ENCODE results near the gene CSMD2.

DNA sequence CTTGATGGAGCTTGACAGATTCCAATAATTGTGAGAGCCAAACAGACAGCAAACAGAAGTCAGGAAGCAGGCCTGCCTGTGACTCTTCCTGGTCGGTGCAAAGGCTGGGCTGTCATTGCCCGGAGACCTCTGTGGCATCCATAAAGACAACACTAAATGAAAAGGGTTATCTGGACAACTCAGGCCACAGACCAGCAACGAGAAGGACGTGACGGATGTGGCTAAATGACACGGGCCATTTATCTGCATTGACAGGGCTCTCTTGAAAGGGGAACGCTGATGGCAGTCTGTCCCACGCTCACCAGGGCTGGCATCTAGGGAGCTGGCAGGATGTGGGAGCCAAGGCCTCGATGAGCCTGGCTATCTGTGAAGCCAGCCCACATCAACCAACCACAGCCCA lies 266.1 kb downstream of the CSMD2 start:
- TF ChIP-seq YY1 (IDR thresholded peaks at IDR 0.05; ENCODE audit: insufficient read depth, insufficient read length), result no peak
- no peak for TF ChIP-seq ZNF274 (IDR thresholded peaks at IDR 0.05; ENCODE audit: low read depth, low read length)

All from NT2/D1 (cell line).